Measurements from ENCODE around the gene IRF2. TPM values are rescaled to one million over a fixed set of nuclear protein-coding genes. Genes with fewer than 3 reads are reported as not detected.

Gene IRF2
- total and polyA plus RNA-seq, 2 of the 8 experiments (the other 6 are each of a cell fraction or from before 2014, with no cell fraction given): 13.8 to 17.0 TPM

DNA sequence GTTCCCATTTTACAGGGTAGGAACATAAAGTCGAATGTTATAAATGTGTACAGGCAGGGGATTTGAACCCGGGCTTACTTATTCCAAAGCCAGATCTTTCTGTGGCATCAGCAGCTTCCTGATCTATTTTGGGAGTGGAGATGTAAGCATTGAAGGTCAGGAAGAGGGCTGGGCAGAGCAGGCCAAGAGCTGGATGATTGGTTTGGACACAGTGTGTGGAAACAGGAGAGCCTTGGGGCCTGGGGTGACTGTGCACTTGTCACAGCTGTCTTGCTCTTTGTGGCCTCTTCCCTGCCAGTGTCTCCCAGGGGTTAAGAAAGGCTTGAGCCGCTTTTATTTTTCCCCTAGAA, 128.8 kb downstream of the IRF2 start:
- Histone ChIP-seq H4K8ac (ENCODE audit: extremely low read depth, insufficient read depth, low read length) (no peak overlapping the region), H3K4me2 (ENCODE audit: insufficient read depth in 1 of 2, low read depth in 2 of 2, low read length in 2 of 2) (no peak overlapping the region), H3K9ac (replicated peaks in 1 of 4; ENCODE audit: extremely low read depth in 1 of 4, low read depth in 3 of 4, low read length in 3 of 4) (no peak overlapping the region), H3K79me1 (ENCODE audit: low read depth, low read length) (no peaks in the 10 kb centered on the region), H3K9me3 (ENCODE audit: insufficient read depth in 2 of 2, low read depth in 1 of 2, low read length in 1 of 2) (no peaks in the 10 kb centered on the region), H3K23ac (ENCODE audit: insufficient read length) (no peak overlapping the region), H2BK120ac (replicated peaks; ENCODE audit: low read depth, low read length) (no peak overlapping the region), H4K20me1 (replicated peaks in 1 of 2; ENCODE audit: control insufficient read depth in 1 of 2, insufficient read depth in 2 of 2, low read length in 2 of 2) (no peaks in the 10 kb centered on the region), H3K4ac (replicated peaks; ENCODE audit: insufficient read length, low read depth, low read length) (no peak overlapping the region), H4K91ac (replicated peaks; ENCODE audit: insufficient read length, low read length) (no peak overlapping the region), H3K23me2 (ENCODE audit: low read depth, low read length) (peaks cover 6% of the 10 kb centered on the region), H3K4me1 (replicated peaks in 1 of 4; ENCODE audit: control insufficient read depth in 3 of 4, insufficient read depth in 4 of 4, low read length in 3 of 4) (peaks cover 9 to 22% (median 19%) of the 10 kb centered on the region in 4 experiments), H2BK20ac (ENCODE audit: low read length) (no peak overlapping the region), H3K18ac (ENCODE audit: extremely low read depth, low read length) (no peak overlapping the region), H2AK5ac (ENCODE audit: low read depth, low read length) (no peak overlapping the region), H2AFZ (ENCODE audit: low read length) (no peak overlapping the region), H3K56ac (replicated peaks; ENCODE audit: insufficient read length, low read depth, low read length) (no peak overlapping the region), H3K27me3 (replicated peaks in 1 of 4; ENCODE audit: control insufficient read depth in 3 of 4, extremely low read depth in 1 of 4, insufficient read depth in 3 of 4, low read length in 3 of 4) (no peaks in the 10 kb centered on the region; a peak in 1 of 7 replicates), H3K4me3 (ENCODE audit: extremely low read depth in 1 of 4, insufficient read depth in 2 of 4, low read depth in 3 of 4, low read length in 4 of 4) (no peak overlapping the region), H3K14ac (ENCODE audit: insufficient read length) (no peak overlapping the region), H4K5ac (ENCODE audit: insufficient read length, low read depth, low read length) (no peak overlapping the region), H2BK5ac (ENCODE audit: low read depth, low read length) (no peak overlapping the region), H2BK12ac (ENCODE audit: low read depth, low read length) (no peak overlapping the region), H3K79me2 (ENCODE audit: control insufficient read depth in 1 of 2, insufficient read depth in 2 of 2, low read length in 2 of 2) (no peaks in the 10 kb centered on the region), H3K27ac (ENCODE audit: low read depth, low read length) (no peak overlapping the region), H3K36me3 (ENCODE audit: control insufficient read depth in 2 of 4, insufficient read depth in 4 of 4, low read length in 3 of 4) (no peaks in the 10 kb centered on the region), H2BK15ac (ENCODE audit: low read length) (no peak overlapping the region)
- ChIA-PET CTCF (ENCODE audit: partially characterized antibody) (interaction anchor here (0.9 kb wide), 1 partner anchor 15 kb away, joined by 3 read pairs; no protein-coding TSS in a partner anchor), POLR2A (ENCODE audit: partially characterized antibody) (interaction anchor here (0.7 to 1.1 kb wide), 2 partner anchors 11 to 917 kb away, joined by 3 read pairs; no protein-coding TSS in a partner anchor)
- WGBS, 2 experiments (ENCODE audit: extremely low coverage in 1 of 2, insufficient coverage in 1 of 2, insufficient read length in 1 of 2, insufficient replicate concordance in 2 of 2, low coverage in 1 of 2, low lambda C conversion rate in 2 of 2, missing lambda C conversion rate in 1 of 2): 81% methylated on average over 3 of the region's 3 CpGs; no CpG with 5 or more reads in 1 of the 2 experiments
- FAIRE-seq (no peak), DNase-seq (ENCODE audit: low read depth in 1 of 2, low spot score in 2 of 2) (no peak)
- TF ChIP-seq BCL11A (IDR thresholded peaks at IDR 0.05; ENCODE audit: low read depth in 2 of 2, low read length in 2 of 2): no peak
- TF ChIP-seq SP2 (IDR thresholded peaks at IDR 0.05; ENCODE audit: low read length): no peak
- no peak for TF ChIP-seq POLR2AphosphoS5 (IDR thresholded peaks at IDR 0.05; ENCODE audit: low read depth, low read length)
- TF ChIP-seq EP300 (IDR thresholded peaks at IDR 0.05; ENCODE audit: borderline replicate concordance in 1 of 2, low read depth in 2 of 2, low read length in 2 of 2): no peak
- no peak for TF ChIP-seq CHD1 (IDR thresholded peaks at IDR 0.05; ENCODE audit: low read depth, low read length)
- no peak for TF ChIP-seq CREB1 (IDR thresholded peaks at IDR 0.05)
- no peak for TF ChIP-seq CTBP2 (IDR thresholded peaks at IDR 0.05; ENCODE audit: borderline replicate concordance, insufficient read depth, insufficient read length, low read length)
- no peak for TF ChIP-seq TEAD4 (IDR thresholded peaks at IDR 0.05; ENCODE audit: low read depth, low read length)
- TF ChIP-seq HDAC2 (IDR thresholded peaks at IDR 0.05; ENCODE audit: borderline replicate concordance in 1 of 2, low read depth in 2 of 2, low read length in 2 of 2): no peak
